Neural progenitor cell (in vitro differentiated cells): ENCODE data around the gene KCNH2. TPM values are rescaled to one million over a fixed set of nuclear protein-coding genes. Genes with fewer than 3 reads are reported as not detected.

ENCODE experiments used
- DNase-seq: peaks from one replicate; pipeline ENCODE4 v3.0.0-alpha.2; 2016; ENCODE audit warnings: low spot score
- H2AFZ ChIP-seq: fragments of 200-600 bp; sonication (generic); replicated peaks from 2 replicates; pipeline ENCODE4 v1.6.1; 2016; ENCODE audit warnings: antibody characterized with exemption
- H3F3A ChIP-seq: fragments of 200-600 bp; sonication (generic); 2 replicates; pipeline ENCODE4 v1.6.1; 2016; ENCODE audit warnings: antibody characterized with exemption, low read depth
- H3K27ac ChIP-seq: fragments of 200-600 bp; sonication (generic); 2 replicates; pipeline ENCODE4 v1.5.1; 2016; ENCODE audit warnings: mild to moderate bottlenecking
- H3K27me3 ChIP-seq: fragments of 200-600 bp; sonication (generic); 2 replicates; pipeline ENCODE4 v1.6.1; 2016; ENCODE audit warnings: mild to moderate bottlenecking, moderate library complexity
- H3K36me3 ChIP-seq: fragments of 200-600 bp; sonication (generic); 2 replicates; pipeline ENCODE4 v1.5.1; 2016
- H3K4me1 ChIP-seq: fragments of 200-600 bp; sonication (generic); 2 replicates; pipeline ENCODE4 v1.6.1; 2016; ENCODE audit warnings: mixed run types
- H3K4me2 ChIP-seq: fragments of 200-600 bp; sonication (generic); 2 replicates; pipeline ENCODE4 v1.6.1; 2016
- H3K4me3 ChIP-seq: fragments of 200-600 bp; sonication (generic); 2 replicates; pipeline ENCODE4 v1.5.1; 2016
- H3K79me2 ChIP-seq: fragments of 200-600 bp; sonication (generic); 2 replicates; pipeline ENCODE4 v1.6.1; 2016; ENCODE audit warnings: low read depth
- H3K9ac ChIP-seq: fragments of 200-600 bp; sonication (generic); 2 replicates; pipeline ENCODE4 v1.6.1; 2016
- H3K9me3 ChIP-seq: fragments of 200-600 bp; sonication (generic); 2 replicates; pipeline ENCODE4 v1.5.1; 2016; ENCODE audit warnings: low read depth
- H4K20me1 ChIP-seq: fragments of 200-600 bp; sonication (generic); 2 replicates; pipeline ENCODE4 v1.6.1; 2016; ENCODE audit warnings: low read depth
- H3K27ac Mint-ChIP-seq: 3 replicates; pipeline ENCODE4 v1.8.0; 2021; ENCODE audit warnings: mixed read lengths
- H3K27me3 Mint-ChIP-seq: 2 replicates; pipeline ENCODE4 v1.8.0; 2022; ENCODE audit warnings: low read depth, mild to moderate bottlenecking, inconsistent platforms, moderate library complexity, mixed read lengths; ENCODE audit not compliant: insufficient read depth
- H3K36me3 Mint-ChIP-seq: 3 replicates; pipeline ENCODE4 v1.8.0; 2021; ENCODE audit warnings: mixed read lengths
- H3K4me1 Mint-ChIP-seq: 3 replicates; pipeline ENCODE4 v1.8.0; 2021; ENCODE audit warnings: mixed read lengths
- H3K4me3 Mint-ChIP-seq: 3 replicates; pipeline ENCODE4 v1.8.0; 2021; ENCODE audit warnings: mild to moderate bottlenecking, moderate library complexity, mixed read lengths
- H3K9me3 Mint-ChIP-seq: 3 replicates; pipeline ENCODE4 v1.8.0; 2020; ENCODE audit warnings: mixed read lengths
- CTCF ChIP-seq: fragments of 200-600 bp; sonication (generic); IDR thresholded peaks from 2 replicates; pipeline ENCODE4 v1.5.1; 2017; ENCODE audit warnings: antibody characterized with exemption, mild to moderate bottlenecking
- EZH2 ChIP-seq: fragments of 200-600 bp; sonication (generic); IDR thresholded peaks from 2 replicates; pipeline ENCODE4 v1.6.1; 2017; ENCODE audit warnings: antibody characterized with exemption, mild to moderate bottlenecking, moderate library complexity
- EZH2phosphoT487 ChIP-seq: fragments of 200-600 bp; sonication (generic); IDR thresholded peaks from 2 replicates; pipeline ENCODE4 v1.6.1; 2017; ENCODE audit warnings: antibody characterized with exemption
- total RNA-seq: library from RNA; depleted of rRNA; stranded (reverse); fragments of >200 nt; gene quantifications from 2 replicates; pipeline ENCODE4 v1.2.3, GENCODE V29; 2015; ENCODE audit warnings: low replicate concordance

The KCNH2 gene
- total RNA-seq, 1 donor from 2014 or later, result 2.6 TPM

- no peak overlapping the region for H3K27ac Mint-ChIP-seq
- H4K20me1 ChIP-seq, result peaks cover 9% of the 10 kb centered on the region
- TF ChIP-seq EZH2phosphoT487 (no peak), CTCF (no peak), EZH2 (no peak)
- no peak overlapping the region for H3K4me2 ChIP-seq
- H3K9ac ChIP-seq, result no peak overlapping the region
- no peaks in the 10 kb centered on the region for H3K79me2 ChIP-seq
- no peaks in the 10 kb centered on the region for H3K36me3 ChIP-seq
- H3K4me3 Mint-ChIP-seq, result peak overlapping the region; percentile 47
- H3K27ac ChIP-seq, result no peak overlapping the region
- no peaks in the 10 kb centered on the region for H3K36me3 Mint-ChIP-seq
- peaks cover 51% of the 10 kb centered on the region for H3K27me3 ChIP-seq
- H2AFZ ChIP-seq, result no peak overlapping the region
- no peak overlapping the region for H3K4me3 ChIP-seq
- DNase-seq, result no peak
- H3K4me1 ChIP-seq, result peaks cover 28% of the 10 kb centered on the region
- no peaks in the 10 kb centered on the region for H3K9me3 Mint-ChIP-seq
- H3K27me3 Mint-ChIP-seq, result peaks cover 40% of the 10 kb centered on the region
- H3K4me1 Mint-ChIP-seq, result peaks cover 32% of the 10 kb centered on the region
- no peaks in the 10 kb centered on the region for H3K9me3 ChIP-seq
- H3F3A ChIP-seq, result peaks cover 22% of the 10 kb centered on the region
Measured at GRCh38 chr7:150981644-150982043, 3.5 kb upstream of the KCNH2 start.

- Mint-ChIP-seq H3K27me3 (peaks cover 42% of the 10 kb centered on the region), H3K36me3 (no peaks in the 10 kb centered on the region), H3K27ac (no peak overlapping the region), H3K4me3 (peak overlapping the region; percentile 71), H3K4me1 (peaks cover 33% of the 10 kb centered on the region), H3K9me3 (no peaks in the 10 kb centered on the region)
- H3K79me2 ChIP-seq, result no peaks in the 10 kb centered on the region
- peaks cover 19% of the 10 kb centered on the region for H4K20me1 ChIP-seq
- peaks cover 59% of the 10 kb centered on the region for H3K27me3 ChIP-seq
- H3K9ac ChIP-seq, result no peak overlapping the region
- H3K9me3 ChIP-seq, result no peaks in the 10 kb centered on the region
- TF ChIP-seq EZH2phosphoT487 (no peak), EZH2 (no peak), CTCF (peak; percentile 39)
- no peaks in the 10 kb centered on the region for H3K36me3 ChIP-seq
- H2AFZ ChIP-seq, result no peak overlapping the region
- H3F3A ChIP-seq, result peaks cover 30% of the 10 kb centered on the region
- H3K4me3 ChIP-seq, result no peak overlapping the region
- peaks cover 36% of the 10 kb centered on the region for H3K4me1 ChIP-seq
- H3K4me2 ChIP-seq, result peak overlapping the region; percentile 81
- no peak overlapping the region for H3K27ac ChIP-seq
- peak; percentile 77 for DNase-seq
Measured at GRCh38 chr7:150980663-150981062, 2.5 kb upstream of the KCNH2 start.

GRCh38 chr7:150979713-150980390 lies 1.7 kb upstream of the KCNH2 start:
- H4K20me1 ChIP-seq, result peaks cover 23% of the 10 kb centered on the region
- peak overlapping the region; percentile 81 for H3K4me2 ChIP-seq
- Mint-ChIP-seq H3K36me3 (no peaks in the 10 kb centered on the region), H3K4me1 (peaks cover 37% of the 10 kb centered on the region), H3K27me3 (peaks cover 45% of the 10 kb centered on the region), H3K4me3 (peak overlapping the region; percentile 75), H3K27ac (no peak overlapping the region), H3K9me3 (no peaks in the 10 kb centered on the region)
- no peak overlapping the region for H3K9ac ChIP-seq
- H3K27me3 ChIP-seq, result peaks cover 65% of the 10 kb centered on the region
- H3K9me3 ChIP-seq, result no peaks in the 10 kb centered on the region
- no peaks in the 10 kb centered on the region for H3K36me3 ChIP-seq
- no peaks in the 10 kb centered on the region for H3K79me2 ChIP-seq
- DNase-seq, result no peak
- H3K4me3 ChIP-seq, result peak overlapping the region; percentile 47
- peaks cover 36% of the 10 kb centered on the region for H3F3A ChIP-seq
- H3K27ac ChIP-seq, result no peak overlapping the region
- H3K4me1 ChIP-seq, result peaks cover 42% of the 10 kb centered on the region
- H2AFZ ChIP-seq, result no peak overlapping the region
- TF ChIP-seq EZH2phosphoT487, result no peak
- TF ChIP-seq EZH2, result no peak
- TF ChIP-seq CTCF, result no peak
